HG03439 (cell line): ENCODE data around the gene ERICH4.
"Not testable (repeated sequence)": the region's sequence is repeated elsewhere in the genome, so short reads cannot be mapped to it uniquely, and the experiment has no call there.

Experiments
- ATAC-seq: cut with Tn5 transposase; IDR thresholded peaks from one replicate; pipeline ENCODE4 v1.9.1; 2021; ENCODE audit warnings: mild to moderate bottlenecking, moderate library complexity; ENCODE audit not compliant: unreplicated experiment

ERICH4 gene

GRCh38 chr19:41476583-41476982 is 33.6 kb downstream of the ERICH4 start:
- no peak for ATAC-seq

- no peak for ATAC-seq
Measured at GRCh38 chr19:41478171-41478570, 35.2 kb downstream of the ERICH4 start.

- ATAC-seq, result no peak
Measured at GRCh38 chr19:41478875-41479756, 36.2 kb downstream of the ERICH4 start.

- ATAC-seq, result no peak
Measured at GRCh38 chr19:41479757-41480191, 36.8 kb downstream of the ERICH4 start.

- no peak for ATAC-seq
Measured at GRCh38 chr19:41480336-41480735, 37.4 kb downstream of the ERICH4 start.

GRCh38 chr19:41484822-41485221 is 41.9 kb downstream of the ERICH4 start:
- no peak for ATAC-seq

GRCh38 chr19:41486953-41487352 is 44.0 kb downstream of the ERICH4 start:
- not testable (repeated sequence) for ATAC-seq

GRCh38 chr19:41492843-41493242 is 49.9 kb downstream of the ERICH4 start:
- ATAC-seq, result no peak
